Measurements from ENCODE around the gene NOL9.

DNA sequence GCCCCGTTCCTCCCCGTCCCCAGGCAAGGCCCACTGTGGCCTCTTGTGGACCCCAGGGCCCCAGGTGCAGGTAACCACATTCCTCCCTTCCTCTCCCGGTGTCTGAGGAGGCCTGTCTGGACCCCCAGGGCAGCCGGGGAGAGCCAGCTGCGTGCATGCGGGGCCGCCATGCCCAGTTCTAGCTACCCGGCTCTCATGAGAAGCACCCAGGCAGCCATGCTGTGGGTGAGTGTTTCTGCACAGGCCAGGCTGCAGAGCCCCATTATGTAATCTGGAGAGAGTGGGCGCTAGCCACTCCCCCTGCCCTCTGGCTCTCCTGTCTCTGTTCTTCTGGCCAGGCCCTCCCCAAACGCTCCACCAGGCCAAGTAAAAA, 44.4 kb downstream of the NOL9 start:
- no peak for TF ChIP-seq CTCF (IDR thresholded peaks at IDR 0.05)
- no peak for TF ChIP-seq POLR2A (IDR thresholded peaks at IDR 0.05)
